T-helper 1 cell treated with Interleukin-12 subunit alpha and Interleukin-12 subunit beta and Interleukin-4 antibody, amounts not matched to agents 30 ng/mL and 1 ng/mL, for 36 hours (primary cell): Measurements from ENCODE around the gene CPAMD8. TPM values are rescaled to one million over a fixed set of nuclear protein-coding genes. Genes with fewer than 3 reads are reported as not detected.

Experiments
- intact Hi-C: fragments of 100-400 bp; cut with micrococcal nuclease; formaldehyde crosslinking; loops from one replicate; pipeline ENCODE4 v1.15.1; 2024
- total RNA-seq: library from RNA; stranded (reverse); gene quantifications from 2 replicates; pipeline ENCODE4 v1.2.3, GENCODE V29; 2022

The CPAMD8 gene
- total RNA-seq, 1 donor from 2014 or later: 0.22 TPM

GRCh38 chr19:16850133-16850532 lies 176.5 kb downstream of the CPAMD8 start:
- intact Hi-C loops: no loop called here

GRCh38 chr19:16849168-16849567 lies 177.4 kb downstream of the CPAMD8 start:
- intact Hi-C loops: no loop called here

- intact Hi-C loops: no loop called here
These were observed 179.2 kb downstream of the CPAMD8 start for GRCh38 chr19:16847430-16847829.

- intact Hi-C loops: no loop called here
These were observed 179.7 kb downstream of the CPAMD8 start for GRCh38 chr19:16846901-16847300.

Other genes starting within 250 kb of the CPAMD8 start
- 41.0 and 43.6 TPM in 2 replicates for gene SIN3B, start 197.4 kb downstream of the CPAMD8 start, total RNA-seq
- gene F2RL3, start 137.8 kb downstream of the CPAMD8 start, total RNA-seq: 0.12 and 0.17 TPM in 2 replicates
- gene HAUS8, start 48.6 kb upstream of the CPAMD8 start, total RNA-seq: 22.8 and 28.6 TPM in 2 replicates
- gene MYO9B, start 49.0 kb upstream of the CPAMD8 start, total RNA-seq: 220 and 224 TPM in 2 replicates
- gene USE1, start 188.5 kb upstream of the CPAMD8 start, total RNA-seq: 27.8 and 31.3 TPM in 2 replicates
- gene OCEL1, start 199.4 kb upstream of the CPAMD8 start, total RNA-seq: 15.7 and 21.3 TPM in 2 replicates
- 6.4 and 6.5 TPM in 2 replicates for gene NR2F6, start 219.1 kb upstream of the CPAMD8 start, total RNA-seq
- gene USHBP1, start 237.9 kb upstream of the CPAMD8 start, total RNA-seq: 0.22 and 0.80 TPM in 2 replicates
- gene BABAM1, start 240.6 kb upstream of the CPAMD8 start, total RNA-seq: 107 and 113 TPM in 2 replicates